Lower leg skin (tissue), 3 donors: ENCODE measurements around the gene TRIM37.
A peak's percentile ranks its signal among the peaks of the same experiment; 100 is the strongest.

Experiments
- CTCF ChIP-seq, 3 donors: fragments of 450-650 bp; IDR thresholded peaks; one replicate each; pipeline ENCODE4 v1.5.1; 2016; ENCODE audit warnings: antibody characterized with exemption in 3 of 3, mild to moderate bottlenecking in 3 of 3, moderate library complexity in 2 of 3
- POLR2A ChIP-seq, 2 donors: fragments of 450-650 bp; IDR thresholded peaks; one replicate each; pipeline ENCODE4 v1.6.1; 2016 to 2017; ENCODE audit warnings: antibody characterized with exemption in 2 of 2, mild to moderate bottlenecking in 1 of 2, moderate library complexity in 1 of 2

- TF ChIP-seq CTCF (IDR thresholded peaks at IDR 0.05) (peak in 1 of 3 donors; percentile 8), POLR2A (IDR thresholded peaks at IDR 0.05) (no peak)
Observed at GRCh38 chr17:59106463-59107305, at the start of gene TRIM37.
